Body of pancreas (tissue), 4 donors: Measurements from ENCODE around the gene FNBP1L. TPM values are rescaled to one million over a fixed set of nuclear protein-coding genes. Genes with fewer than 3 reads are reported as not detected.

Experiments
- ATAC-seq: fragments of 150-250 bp; one replicate; pipeline ENCODE4 v1.9.1; 2016
- DNase-seq, 4 donors: peaks; one replicate each; pipeline ENCODE4 v3.0.0-alpha.2; 2019
- H3K27ac ChIP-seq, 4 donors: fragments of 200-600 bp; sonication (generic); 1 replicate in 3 of 4; 2 replicates in 1 of 4; pipeline versions ENCODE4 v1.5.1 to v1.6.1; 2016 to 2019; ENCODE audit warnings: mild to moderate bottlenecking in 1 of 4, mixed read lengths in 1 of 4, moderate library complexity in 1 of 4
- H3K27me3 ChIP-seq, 2 donors: fragments of 200-600 bp; sonication (generic); one replicate each; pipeline ENCODE4 v1.6.0; 2016; ENCODE audit warnings: mild to moderate bottlenecking in 1 of 2
- H3K36me3 ChIP-seq, 2 donors: fragments of 200-600 bp; sonication (generic); replicated peaks in 1 of 2; 2 replicates each; pipeline ENCODE4 v1.5.1; 2016; ENCODE audit warnings: low read depth in 2 of 2; ENCODE audit not compliant: insufficient read depth in 1 of 2
- H3K4me1 ChIP-seq: fragments of 200-600 bp; sonication (generic); one replicate; pipeline ENCODE4 v1.6.0; 2016
- H3K4me3 ChIP-seq, 2 donors: fragments of 200-600 bp; sonication (generic); 1 replicate in 1 of 2; 2 replicates in 1 of 2; pipeline ENCODE4 v1.5.1; 2016 to 2019
- H3K9me3 ChIP-seq, 3 donors: fragments of 200-600 bp; sonication (generic); 1 replicate in 2 of 3; 2 replicates in 1 of 3; pipeline ENCODE4 v1.5.1; 2016
- POLR2A ChIP-seq, 3 donors: fragments of 450-650 bp; IDR thresholded peaks; one replicate each; pipeline ENCODE4 v1.6.1; 2016; ENCODE audit warnings: antibody characterized with exemption in 3 of 3, mild to moderate bottlenecking in 2 of 3
- WGBS, 2 donors: methylation state at CpG; one replicate each; pipeline ENCODE4 v1.1.5; 2017; 5-methylcytosine and 5-hydroxymethylcytosine counted together
- intact Hi-C: fragments of 100-400 bp; cut with DNase I; formaldehyde crosslinking; loops from one replicate; pipeline ENCODE4 v1.15.1; 2023
- total RNA-seq, 2 donors: library from RNA; depleted of rRNA; stranded (reverse); fragments of >200 nt; gene quantifications; one replicate each; pipeline ENCODE4 v1.1.0, GENCODE V29; 2016
- TF ChIP-seq, protein P1 (sequence below), 7 experiments: fragments of 450-650 bp in 4 of 7; fragments of 200-600 bp in 3 of 7; sonication (generic) in 3 of 7; IDR thresholded peaks; one replicate each; pipeline ENCODE4 v1.5.1; 2016 to 2019; ENCODE audit warnings: antibody characterized with exemption in 7 of 7

Gene FNBP1L
- total RNA-seq, 2 donors from 2014 or later = 23.1 to 32.9 TPM

- whole genome bisulfite sequencing, 2 donors = 83 to 98% methylated on average over 3 of the region's 3 CpGs
Measured at GRCh38 chr1:93503163-93503562, 55.2 kb downstream of the FNBP1L start.

DNA sequence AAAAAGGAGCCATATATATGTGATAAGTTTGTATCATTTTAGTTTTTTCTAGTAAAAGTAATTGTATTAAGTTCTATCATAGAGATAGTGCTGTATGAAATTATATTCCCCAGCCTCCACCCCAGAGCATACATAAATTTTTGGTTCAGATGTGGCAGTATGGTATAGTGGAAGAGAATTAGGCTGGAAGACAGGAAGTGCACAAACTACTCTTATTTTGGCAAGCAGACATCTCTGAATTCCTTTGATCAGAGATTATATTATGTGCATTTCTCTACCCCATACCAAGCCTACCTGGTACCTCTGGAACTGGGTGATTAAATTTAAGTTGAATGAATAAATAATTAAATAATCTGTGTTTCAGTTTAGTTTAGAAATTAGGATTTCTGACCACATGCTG, 55.9 kb downstream of the FNBP1L start:
- DNase-seq = no peak
- no peaks in the 10 kb centered on the region for H3K9me3 ChIP-seq
- no peaks in the 10 kb centered on the region for H3K4me1 ChIP-seq
- H3K27me3 ChIP-seq = no peaks in the 10 kb centered on the region
- no peak overlapping the region for H3K4me3 ChIP-seq
- H3K27ac ChIP-seq = no peak overlapping the region
- intact Hi-C loops = no loop called here
- no peak for ATAC-seq
- H3K36me3 ChIP-seq = no peaks in the 10 kb centered on the region
- TF ChIP-seq POLR2A (IDR thresholded peaks at IDR 0.05) = no peak
- TF ChIP-seq, protein P1, sequence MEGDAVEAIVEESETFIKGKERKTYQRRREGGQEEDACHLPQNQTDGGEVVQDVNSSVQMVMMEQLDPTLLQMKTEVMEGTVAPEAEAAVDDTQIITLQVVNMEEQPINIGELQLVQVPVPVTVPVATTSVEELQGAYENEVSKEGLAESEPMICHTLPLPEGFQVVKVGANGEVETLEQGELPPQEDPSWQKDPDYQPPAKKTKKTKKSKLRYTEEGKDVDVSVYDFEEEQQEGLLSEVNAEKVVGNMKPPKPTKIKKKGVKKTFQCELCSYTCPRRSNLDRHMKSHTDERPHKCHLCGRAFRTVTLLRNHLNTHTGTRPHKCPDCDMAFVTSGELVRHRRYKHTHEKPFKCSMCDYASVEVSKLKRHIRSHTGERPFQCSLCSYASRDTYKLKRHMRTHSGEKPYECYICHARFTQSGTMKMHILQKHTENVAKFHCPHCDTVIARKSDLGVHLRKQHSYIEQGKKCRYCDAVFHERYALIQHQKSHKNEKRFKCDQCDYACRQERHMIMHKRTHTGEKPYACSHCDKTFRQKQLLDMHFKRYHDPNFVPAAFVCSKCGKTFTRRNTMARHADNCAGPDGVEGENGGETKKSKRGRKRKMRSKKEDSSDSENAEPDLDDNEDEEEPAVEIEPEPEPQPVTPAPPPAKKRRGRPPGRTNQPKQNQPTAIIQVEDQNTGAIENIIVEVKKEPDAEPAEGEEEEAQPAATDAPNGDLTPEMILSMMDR (IDR thresholded peaks at IDR 0.05) = no peak

More at GRCh38 chr1:93503163-93503562, 55.2 kb downstream of the FNBP1L start:
- TF ChIP-seq POLR2A (IDR thresholded peaks at IDR 0.05) = no peak
- TF ChIP-seq, protein P1 (IDR thresholded peaks at IDR 0.05) = no peak
- H3K9me3 ChIP-seq = no peaks in the 10 kb centered on the region
- no peaks in the 10 kb centered on the region for H3K4me1 ChIP-seq
- ATAC-seq (no peak), DNase-seq (no peak)
- no peaks in the 10 kb centered on the region for H3K36me3 ChIP-seq
- H3K27ac ChIP-seq = no peak overlapping the region
- intact Hi-C loops = no loop called here
- H3K27me3 ChIP-seq = no peaks in the 10 kb centered on the region
- H3K4me3 ChIP-seq = no peak overlapping the region

- DNase-seq = no peak
- TF ChIP-seq POLR2A (IDR thresholded peaks at IDR 0.05) = no peak
- TF ChIP-seq, protein P1 (IDR thresholded peaks at IDR 0.05) = no peak
- Histone ChIP-seq H3K27ac (no peak overlapping the region), H3K4me1 (no peaks in the 10 kb centered on the region), H3K4me3 (no peak overlapping the region), H3K27me3 (no peaks in the 10 kb centered on the region), H3K36me3 (no peaks in the 10 kb centered on the region), H3K9me3 (no peaks in the 10 kb centered on the region)
- WGBS, 2 donors = 78 to 88% methylated on average over 8 of the region's 8 CpGs
- no peak for ATAC-seq
- intact Hi-C loops = no loop called here
Measured at GRCh38 chr1:93504247-93505033, 56.5 kb downstream of the FNBP1L start.

DNA sequence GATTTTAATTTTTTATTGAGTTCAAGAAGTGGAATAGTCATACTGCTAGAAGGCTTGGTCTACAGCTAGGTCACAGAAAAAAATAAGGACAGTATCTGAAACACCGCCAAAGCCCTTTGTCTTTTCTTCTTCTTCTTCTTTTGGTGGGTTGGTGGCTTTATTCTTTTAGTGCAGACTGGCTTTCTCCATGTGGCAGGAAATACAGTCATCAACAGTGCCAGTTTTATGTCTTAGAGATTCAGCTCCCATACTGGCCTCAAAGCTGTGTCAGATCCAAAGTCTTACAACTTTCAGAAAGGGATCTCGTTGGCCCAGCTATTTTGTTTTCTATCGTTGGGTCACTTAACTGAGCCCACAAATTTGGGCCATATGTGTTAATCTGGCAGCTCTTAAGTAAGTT, 58.2 kb downstream of the FNBP1L start:
- H3K4me3 ChIP-seq = no peak overlapping the region
- DNase-seq (no peak), ATAC-seq (no peak)
- H3K27me3 ChIP-seq = no peaks in the 10 kb centered on the region
- no peak overlapping the region for H3K27ac ChIP-seq
- H3K4me1 ChIP-seq = no peaks in the 10 kb centered on the region
- no peaks in the 10 kb centered on the region for H3K36me3 ChIP-seq
- TF ChIP-seq, protein P1 (IDR thresholded peaks at IDR 0.05) = no peak
- no peak for TF ChIP-seq POLR2A (IDR thresholded peaks at IDR 0.05)
- intact Hi-C loops = no loop called here
- no peaks in the 10 kb centered on the region for H3K9me3 ChIP-seq
- WGBS, 2 donors = 88% methylated on average over 3 of the region's 3 CpGs

GRCh38 chr1:93516164-93516563, 68.2 kb downstream of the FNBP1L start:
- peaks cover 11% of the 10 kb centered on the region for H3K4me1 ChIP-seq
- 84 to 89% methylated on average over 5 of the region's 5 CpGs for WGBS, 2 donors
- TF ChIP-seq POLR2A (IDR thresholded peaks at IDR 0.05) = no peak
- TF ChIP-seq, protein P1 (IDR thresholded peaks at IDR 0.05) = no peak
- no peaks in the 10 kb centered on the region for H3K9me3 ChIP-seq
- H3K36me3 ChIP-seq = no peaks in the 10 kb centered on the region
- intact Hi-C loops = no loop called here
- DNase-seq (no peak), ATAC-seq (no peak)
- no peak overlapping the region for H3K4me3 ChIP-seq
- no peaks in the 10 kb centered on the region for H3K27me3 ChIP-seq
- H3K27ac ChIP-seq = no peak overlapping the region
